MM.1S (cell line): ENCODE data around the gene KRT79.

Experiments used
- DNase-seq: peaks from one replicate; pipeline ENCODE4 v3.0.0-alpha.2; 2015
- H2AFZ ChIP-seq: fragments of 300-600 bp; sonication (generic); 2 replicates; pipeline ENCODE4 v1.6.0; 2016; ENCODE audit warnings: antibody characterized with exemption, low read length
- H3F3A ChIP-seq: fragments of 300-600 bp; sonication (generic); 2 replicates; pipeline ENCODE4 v1.6.1; 2016; ENCODE audit warnings: mild to moderate bottlenecking, antibody characterized with exemption, low read length, moderate library complexity, mixed read lengths; ENCODE audit not compliant: insufficient read depth
- H3K27ac ChIP-seq: fragments of 300-600 bp; sonication (generic); 2 replicates; pipeline ENCODE4 v1.5.1; 2016; ENCODE audit warnings: mild to moderate bottlenecking, low read length
- H3K27me3 ChIP-seq: fragments of 300-600 bp; sonication (generic); replicated peaks from 2 replicates; pipeline ENCODE4 v1.6.0; 2016; ENCODE audit warnings: low read length; ENCODE audit not compliant: insufficient read depth
- H3K36me3 ChIP-seq: fragments of 300-600 bp; sonication (generic); replicated peaks from 2 replicates; pipeline ENCODE4 v1.6.1; 2016; ENCODE audit warnings: mild to moderate bottlenecking, low read length, mixed read lengths; ENCODE audit not compliant: insufficient read depth
- H3K4me1 ChIP-seq: fragments of 300-600 bp; sonication (generic); 2 replicates; pipeline ENCODE4 v1.6.1; 2016; ENCODE audit warnings: low read length, mixed read lengths
- H3K4me2 ChIP-seq: fragments of 300-600 bp; sonication (generic); 2 replicates; pipeline ENCODE4 v1.6.0; 2016; ENCODE audit warnings: low read depth, low read length
- H3K4me3 ChIP-seq: fragments of 300-600 bp; sonication (generic); 2 replicates; pipeline ENCODE4 v1.5.1; 2016; ENCODE audit warnings: low read length, mixed read lengths
- H3K79me2 ChIP-seq: fragments of 300-600 bp; sonication (generic); 2 replicates; pipeline ENCODE4 v1.6.1; 2016; ENCODE audit warnings: mixed run types, low read length, mixed read lengths
- H3K9ac ChIP-seq: fragments of 300-600 bp; sonication (generic); 2 replicates; pipeline ENCODE4 v1.6.1; 2016; ENCODE audit warnings: low read length, mixed read lengths
- H3K9me2 ChIP-seq: fragments of 300-600 bp; sonication (generic); replicated peaks from 2 replicates; pipeline ENCODE4 v1.6.1; 2016; ENCODE audit warnings: mild to moderate bottlenecking, low read length, mixed read lengths; ENCODE audit not compliant: insufficient read depth
- H3K9me3 ChIP-seq: fragments of 300-600 bp; sonication (generic); replicated peaks from 2 replicates; pipeline ENCODE4 v1.6.1; 2016; ENCODE audit warnings: mild to moderate bottlenecking, low read length, mixed read lengths; ENCODE audit not compliant: insufficient read depth
- H4K20me1 ChIP-seq: fragments of 300-600 bp; sonication (generic); 2 replicates; pipeline ENCODE4 v1.6.1; 2016; ENCODE audit warnings: mild to moderate bottlenecking, low read length, moderate library complexity, mixed read lengths; ENCODE audit not compliant: insufficient read depth
- CTCF ChIP-seq: fragments of 300-600 bp; sonication (generic); IDR thresholded peaks from 2 replicates; pipeline ENCODE4 v1.5.1; 2016; ENCODE audit warnings: antibody characterized with exemption, low read length, mixed read lengths
- EZH2 ChIP-seq: fragments of 300-600 bp; sonication (generic); optimal IDR thresholded peaks from 2 replicates; pipeline ENCODE3; 2017; ENCODE audit warnings: low read depth, mild to moderate bottlenecking, antibody characterized with exemption, low read length, mixed read lengths
- EZH2phosphoT487 ChIP-seq: fragments of 300-600 bp; sonication (generic); IDR thresholded peaks from 2 replicates; pipeline ENCODE4 v1.6.1; 2018; ENCODE audit warnings: antibody characterized with exemption, low read length

Gene KRT79

GRCh38 chr12:52771505-52771904, 62.6 kb downstream of the KRT79 start:
- Histone ChIP-seq H3K27ac (no peak overlapping the region), H3K4me2 (no peak overlapping the region), H3K9ac (no peak overlapping the region), H3K9me2 (no peaks in the 10 kb centered on the region), H3K27me3 (peaks cover 59% of the 10 kb centered on the region), H3F3A (no peaks in the 10 kb centered on the region), H3K36me3 (no peaks in the 10 kb centered on the region), H4K20me1 (no peaks in the 10 kb centered on the region), H3K79me2 (no peaks in the 10 kb centered on the region), H2AFZ (no peak overlapping the region), H3K9me3 (no peaks in the 10 kb centered on the region), H3K4me1 (no peaks in the 10 kb centered on the region), H3K4me3 (no peak overlapping the region)
- no peak for DNase-seq
- no peak for TF ChIP-seq EZH2
- no peak for TF ChIP-seq EZH2phosphoT487
- TF ChIP-seq CTCF: no peak
